HepG2 (cell line): ENCODE measurements around the gene BRPF1. TPM values are rescaled to one million over a fixed set of nuclear protein-coding genes. Genes with fewer than 3 reads are reported as not detected.

ENCODE experiments used
- BATF2 ChIP-seq: sonication (generic); formaldehyde crosslinking; IDR thresholded peaks from 2 replicates; pipeline ENCODE4 v1.8.0; 2022; ENCODE audit warnings: mild to moderate bottlenecking, missing genetic modification reagents, moderate library complexity
- CBFB ChIP-seq: sonication (generic); formaldehyde crosslinking; IDR thresholded peaks from 2 replicates; pipeline ENCODE4 v1.4.0; 2020; ENCODE audit warnings: missing genetic modification reagents
- CC2D1A ChIP-seq: sonication (generic); formaldehyde crosslinking; IDR thresholded peaks from 2 replicates; pipeline ENCODE4 v1.8.1; 2023; ENCODE audit warnings: mild to moderate bottlenecking, missing genetic modification reagents
- CERS6 ChIP-seq: sonication (generic); formaldehyde crosslinking; IDR thresholded peaks from 2 replicates; pipeline ENCODE4 v1.5.0; 2020; ENCODE audit warnings: missing genetic modification reagents
- HDAC6 ChIP-seq: fragments of 200-600 bp; sonication (generic); IDR thresholded peaks from 2 replicates; pipeline ENCODE4 v1.7.0; 2017; ENCODE audit warnings: mild to moderate bottlenecking, antibody characterized with exemption, low read length, low read depth
- HOMEZ ChIP-seq: IDR thresholded peaks from 2 replicates; pipeline ENCODE4 v1.6.1; 2016; ENCODE audit warnings: low read depth
- KLF12 ChIP-seq: sonication (generic); formaldehyde crosslinking; IDR thresholded peaks from 2 replicates; pipeline ENCODE4 v1.4.0; 2020; ENCODE audit warnings: missing genetic modification reagents, borderline replicate concordance
- MTERF4 ChIP-seq: sonication (generic); formaldehyde crosslinking; IDR thresholded peaks from 2 replicates; pipeline ENCODE4 v1.8.0; 2023; ENCODE audit warnings: mild to moderate bottlenecking, missing genetic modification reagents
- NCOR1 ChIP-seq: fragments of 200-600 bp; sonication (generic); IDR thresholded peaks from 2 replicates; pipeline ENCODE4 v1.7.0; 2017; ENCODE audit warnings: antibody characterized with exemption, low read length, borderline replicate concordance
- NR2F2 ChIP-seq: IDR thresholded peaks from 2 replicates; pipeline ENCODE4 v1.6.1; 2012; ENCODE audit warnings: low read depth, inconsistent platforms, borderline replicate concordance
- NR2F6 ChIP-seq, 2 experiments: IDR thresholded peaks; 2 replicates each; pipeline ENCODE4 v1.6.1; 2016; ENCODE audit warnings: antibody characterized with exemption in 1 of 2, mild to moderate bottlenecking in 1 of 2
- RARA ChIP-seq: IDR thresholded peaks from 2 replicates; pipeline ENCODE4 v1.6.1; 2016; ENCODE audit warnings: missing genetic modification reagents, missing compliant biosample characterization
- YEATS4 ChIP-seq: sonication (generic); formaldehyde crosslinking; IDR thresholded peaks from 2 replicates; pipeline ENCODE4 v1.4.0; 2020; ENCODE audit warnings: missing genetic modification reagents, borderline replicate concordance
- ZNF224 ChIP-seq: sonication (generic); formaldehyde crosslinking; IDR thresholded peaks from 2 replicates; pipeline ENCODE4 v1.5.0; 2020; ENCODE audit warnings: mild to moderate bottlenecking, missing genetic modification reagents
- ZNF317 ChIP-seq: sonication (generic); formaldehyde crosslinking; IDR thresholded peaks from 2 replicates; pipeline ENCODE4 v1.5.0; 2020; ENCODE audit warnings: mild to moderate bottlenecking, missing genetic modification reagents
- ZNF562 ChIP-seq: sonication (generic); formaldehyde crosslinking; IDR thresholded peaks from 2 replicates; pipeline ENCODE4 v1.8.0; 2022; ENCODE audit warnings: missing genetic modification reagents, borderline replicate concordance
- ZNF609 ChIP-seq: sonication (generic); formaldehyde crosslinking; IDR thresholded peaks from 2 replicates; pipeline ENCODE4 v1.4.0; 2020; ENCODE audit warnings: mild to moderate bottlenecking, missing genetic modification reagents, borderline replicate concordance
- polyA plus RNA-seq, 8 experiments: library from polyadenylated mRNA; depleted of rRNA in 3 of 8; stranded (reverse) in 7 of 8; unstranded in 1 of 8; fragments of >200 nt; fragmentation: Illumina TruSeq in 4 of 8; extraction: Trizol in 4 of 8; gene quantifications; 2 replicates each; pipeline versions ENCODE4 v1.2.1 to v1.2.3, GENCODE V29; 2011 to 2016; ENCODE audit warnings: low read depth in 4 of 8, missing spikeins in 1 of 8, mixed read lengths in 1 of 8; ENCODE audit not compliant: insufficient read depth in 1 of 8
- total RNA-seq, 5 experiments: library from RNA; depleted of rRNA; stranded (reverse); fragments of >200 nt; fragmentation: Illumina TruSeq; extraction: Trizol; gene quantifications; 2 replicates each; pipeline ENCODE4 v1.2.3, GENCODE V29; 2016; ENCODE audit warnings: low read depth in 1 of 5

The BRPF1 gene
- total and polyA plus RNA-seq, 2 of the 13 experiments (the other 11 are each of a cell fraction or from before 2014, with no cell fraction given), result 7.3 to 10.0 TPM

- 0 out of 2 replicates have a peak, but pooled peaks have one; percentile 27 for TF ChIP-seq CC2D1A
- no peak for TF ChIP-seq CERS6 (CRISPR knock-in tag)
- TF ChIP-seq NCOR1, result no peak
- no peak for TF ChIP-seq ZNF562 (CRISPR knock-in tag)
- TF ChIP-seq HDAC6, result no peak
- TF ChIP-seq RARA (CRISPR knock-in tag), result 0 out of 2 replicates have a peak, but pooled peaks have one; percentile 1
- no peak for TF ChIP-seq NR2F6 (IDR thresholded peaks at IDR 0.05)
- TF ChIP-seq NR2F6 (CRISPR knock-in tag; IDR thresholded peaks at IDR 0.05), result peak; percentile 14; the same call in 1 of the 2 replicates
- no peak for TF ChIP-seq ZNF224 (CRISPR knock-in tag)
- TF ChIP-seq CBFB, result 0 out of 2 replicates have a peak, but pooled peaks have one; percentile 11
- TF ChIP-seq KLF12 (CRISPR knock-in tag), result no peak
- no peak; the same call in none of the 2 replicates for TF ChIP-seq YEATS4 (CRISPR knock-in tag)
- TF ChIP-seq ZNF317, result no peak
- TF ChIP-seq NR2F2, result no peak; the same call in 1 of the 2 replicates
- TF ChIP-seq HOMEZ (CRISPR knock-in tag), result no peak
- TF ChIP-seq BATF2 (CRISPR knock-in tag), result no peak
- no peak for TF ChIP-seq ZNF609
- TF ChIP-seq MTERF4 (CRISPR knock-in tag), result no peak
Observed at GRCh38 chr3:9769426-9770275, 38.1 kb downstream of the BRPF1 start, which contains the start of gene CAMK1 (continued).
